SU-DHL-6 (cell line): ENCODE data around the gene LRRC75B.
"Not testable (repeated sequence)": the region's sequence is repeated elsewhere in the genome, so short reads cannot be mapped to it uniquely, and the experiment has no call there.

Source experiments
- H2AFZ ChIP-seq: fragments of 200-600 bp; sonication (generic); 2 replicates; pipeline ENCODE4 v1.6.1; 2014; ENCODE audit warnings: low read depth, mild to moderate bottlenecking, moderate library complexity, mixed read lengths, antibody characterized with exemption, low read length; ENCODE audit not compliant: severe bottlenecking
- H3F3A ChIP-seq: fragments of 200-600 bp; shearing (Covaris generic); 2 replicates; pipeline ENCODE4 v1.6.0; 2016; ENCODE audit warnings: antibody characterized with exemption, mild to moderate bottlenecking; ENCODE audit not compliant: insufficient read depth
- H3K27ac ChIP-seq: fragments of 200-600 bp; sonication (generic); 2 replicates; pipeline ENCODE4 v1.5.1; 2016; ENCODE audit warnings: low read depth, mild to moderate bottlenecking, low read length, moderate library complexity, mixed read lengths
- H3K27me3 ChIP-seq: fragments of 200-600 bp; sonication (generic), shearing (Covaris generic); 2 replicates; pipeline ENCODE4 v1.6.0; 2014; ENCODE audit warnings: mild to moderate bottlenecking, low read length
- H3K36me3 ChIP-seq: fragments of 200-600 bp; sonication (generic); 2 replicates; pipeline ENCODE4 v1.6.1; 2014; ENCODE audit warnings: mild to moderate bottlenecking, low read length, mixed read lengths
- H3K4me2 ChIP-seq: fragments of 300-600, 200-600 bp; shearing (Covaris generic), sonication (generic); 2 replicates; pipeline ENCODE4 v1.6.0; 2014; ENCODE audit warnings: low read length, low read depth, mild to moderate bottlenecking; ENCODE audit not compliant: poor library complexity, severe bottlenecking
- H3K4me3 ChIP-seq: fragments of 200-600 bp; sonication (generic); 2 replicates; pipeline ENCODE4 v1.5.1; 2014; ENCODE audit warnings: antibody characterized with exemption, low read length, mild to moderate bottlenecking, mixed read lengths; ENCODE audit not compliant: insufficient read depth, poor library complexity, severe bottlenecking
- H3K79me2 ChIP-seq: fragments of 200-600 bp; sonication (generic); 2 replicates; pipeline ENCODE4 v1.6.1; 2014; ENCODE audit warnings: mild to moderate bottlenecking, low read length, moderate library complexity; ENCODE audit not compliant: insufficient read depth
- H3K9ac ChIP-seq: fragments of 200-600 bp; sonication (generic); 2 replicates; pipeline ENCODE4 v1.7.0; 2014; ENCODE audit warnings: mild to moderate bottlenecking, low read length
- H3K9me2 ChIP-seq: fragments of 200-600 bp; sonication (generic); replicated peaks from 2 replicates; pipeline ENCODE4 v1.6.1; 2014; ENCODE audit warnings: low read length; ENCODE audit not compliant: insufficient read depth
- H3K9me3 ChIP-seq: fragments of 200-600 bp; sonication (generic); 2 replicates; pipeline ENCODE4 v1.6.1; 2014; ENCODE audit warnings: low read length, mixed read lengths; ENCODE audit not compliant: insufficient read depth
- H4K20me1 ChIP-seq: fragments of 200-600 bp; sonication (generic); 2 replicates; pipeline ENCODE4 v1.6.1; 2014; ENCODE audit warnings: low read depth, mild to moderate bottlenecking, antibody characterized with exemption, low read length, moderate library complexity, mixed read lengths

Gene LRRC75B

GRCh38 chr22:24630812-24631427, 38.0 kb upstream of the LRRC75B start:
- H3K4me2 ChIP-seq, H3K27me3 ChIP-seq, H3K9me3 ChIP-seq, H3K4me3 ChIP-seq, H3K9me2 ChIP-seq, H3K36me3 ChIP-seq, H3K79me2 ChIP-seq, H3K27ac ChIP-seq, H2AFZ ChIP-seq, H3F3A ChIP-seq, H3K9ac ChIP-seq, H4K20me1 ChIP-seq: not testable (repeated sequence)

DNA sequence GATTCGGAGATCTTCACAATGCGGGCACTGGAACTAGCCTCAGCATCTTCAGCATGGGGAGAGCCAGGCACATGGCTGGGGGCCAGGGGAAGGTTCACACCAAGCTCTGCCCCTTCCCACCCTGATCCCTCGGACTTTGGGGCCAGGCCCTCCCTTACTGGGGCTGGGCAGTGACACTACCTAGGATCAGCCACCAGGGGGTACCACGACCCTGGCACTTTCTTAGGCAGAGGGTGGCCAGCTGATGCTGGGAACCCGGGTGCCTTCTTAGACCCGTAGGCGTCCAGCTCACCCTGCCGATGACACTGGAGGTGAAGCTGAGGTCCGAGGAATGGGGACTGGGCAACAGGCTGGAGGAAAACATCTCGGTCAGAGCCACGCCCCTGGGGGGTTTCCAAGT, 36.2 kb upstream of the LRRC75B start:
- H3K4me3 ChIP-seq, H2AFZ ChIP-seq, H3F3A ChIP-seq, H3K9me2 ChIP-seq, H3K9ac ChIP-seq, H3K9me3 ChIP-seq, H3K27me3 ChIP-seq, H3K4me2 ChIP-seq, H3K79me2 ChIP-seq, H4K20me1 ChIP-seq, H3K36me3 ChIP-seq, H3K27ac ChIP-seq: not testable (repeated sequence)

- not testable (repeated sequence) for H3F3A ChIP-seq, H3K9me3 ChIP-seq
Measured at GRCh38 chr22:24627911-24628310, 35.0 kb upstream of the LRRC75B start.

DNA sequence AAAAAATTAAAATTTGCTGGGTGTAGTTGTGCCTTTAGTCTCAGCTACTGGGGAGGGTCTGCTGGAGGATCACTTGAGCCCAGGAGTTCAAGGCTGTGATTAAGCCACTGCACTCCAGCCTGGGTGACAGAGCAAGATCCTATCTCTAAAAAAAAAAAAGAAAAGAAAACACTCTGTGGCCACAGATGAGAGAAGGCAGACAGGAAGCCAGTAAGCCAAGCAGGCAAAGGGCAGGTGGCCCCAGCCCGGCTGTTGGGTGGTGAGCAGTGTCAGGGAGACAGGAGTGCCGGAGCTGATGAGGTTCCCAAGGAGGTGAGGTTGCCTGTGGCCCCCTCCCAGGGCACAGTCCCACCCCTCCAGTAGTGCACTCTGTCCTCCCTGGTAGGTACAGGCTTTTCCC, 29.7 kb upstream of the LRRC75B start:
- H3K4me2 ChIP-seq, H3K27me3 ChIP-seq, H3K9ac ChIP-seq, H2AFZ ChIP-seq, H3K9me3 ChIP-seq, H4K20me1 ChIP-seq, H3K9me2 ChIP-seq, H3K79me2 ChIP-seq, H3K27ac ChIP-seq, H3F3A ChIP-seq, H3K36me3 ChIP-seq, H3K4me3 ChIP-seq: not testable (repeated sequence)

More at GRCh38 chr22:24627911-24628310, 35.0 kb upstream of the LRRC75B start:
- not testable (repeated sequence) for H3K4me2 ChIP-seq, H4K20me1 ChIP-seq, H3K9me2 ChIP-seq, H3K27me3 ChIP-seq, H3K4me3 ChIP-seq, H2AFZ ChIP-seq, H3K27ac ChIP-seq, H3K36me3 ChIP-seq, H3K79me2 ChIP-seq, H3K9ac ChIP-seq

GRCh38 chr22:24621244-24621643, 28.4 kb upstream of the LRRC75B start:
- H4K20me1 ChIP-seq, H3K27ac ChIP-seq, H3K36me3 ChIP-seq, H3K79me2 ChIP-seq, H3K4me3 ChIP-seq, H3K9ac ChIP-seq, H3K9me2 ChIP-seq, H3K9me3 ChIP-seq, H3K4me2 ChIP-seq, H3F3A ChIP-seq, H2AFZ ChIP-seq, H3K27me3 ChIP-seq: not testable (repeated sequence)

- not testable (repeated sequence) for H3K27ac ChIP-seq, H3K9me3 ChIP-seq, H3F3A ChIP-seq, H3K79me2 ChIP-seq, H3K27me3 ChIP-seq, H3K9ac ChIP-seq, H2AFZ ChIP-seq, H3K4me2 ChIP-seq, H3K9me2 ChIP-seq, H3K36me3 ChIP-seq, H3K4me3 ChIP-seq, H4K20me1 ChIP-seq
Measured at GRCh38 chr22:24614794-24615193, 21.9 kb upstream of the LRRC75B start.

GRCh38 chr22:24609888-24610287, 17.0 kb upstream of the LRRC75B start:
- H3F3A ChIP-seq, H3K27ac ChIP-seq, H3K9me2 ChIP-seq, H3K4me2 ChIP-seq, H3K9ac ChIP-seq, H3K79me2 ChIP-seq, H3K36me3 ChIP-seq, H3K4me3 ChIP-seq, H3K9me3 ChIP-seq, H4K20me1 ChIP-seq, H2AFZ ChIP-seq, H3K27me3 ChIP-seq: not testable (repeated sequence)

DNA sequence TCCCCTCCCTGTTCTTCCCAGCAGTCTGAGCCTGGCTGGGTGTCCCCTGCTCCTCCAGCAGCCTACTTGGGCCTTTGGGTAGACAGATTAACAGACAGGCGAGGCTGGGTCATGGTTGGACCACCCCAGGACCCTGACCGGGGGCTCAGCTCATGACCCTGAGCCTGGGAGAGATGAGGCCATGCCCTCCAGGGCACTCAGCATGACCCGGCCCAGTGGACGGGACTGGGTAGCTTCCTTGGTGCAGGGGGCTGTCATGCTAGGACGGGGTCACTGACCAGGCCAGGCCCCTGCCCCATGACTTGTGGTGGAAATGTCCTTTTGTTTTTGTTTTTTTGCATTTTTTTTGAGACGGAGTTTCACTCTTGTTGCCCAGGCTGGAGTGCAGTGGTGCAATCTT, 15.5 kb upstream of the LRRC75B start:
- not testable (repeated sequence) for H3K36me3 ChIP-seq, H3F3A ChIP-seq, H3K27ac ChIP-seq, H3K9me2 ChIP-seq, H3K4me2 ChIP-seq, H3K4me3 ChIP-seq, H3K27me3 ChIP-seq, H3K9ac ChIP-seq, H2AFZ ChIP-seq, H3K9me3 ChIP-seq, H3K79me2 ChIP-seq, H4K20me1 ChIP-seq
